ENCODE measurements around the gene HECTD1. TPM values are rescaled to one million over a fixed set of nuclear protein-coding genes. Genes with fewer than 3 reads are reported as not detected.
"Not testable (repeated sequence)": the region's sequence is repeated elsewhere in the genome, so short reads cannot be mapped to it uniquely, and the experiment has no call there.

Gene HECTD1
- total and polyA plus RNA-seq, 12 donors: 49.5 to 189 (median 151) TPM

DNA sequence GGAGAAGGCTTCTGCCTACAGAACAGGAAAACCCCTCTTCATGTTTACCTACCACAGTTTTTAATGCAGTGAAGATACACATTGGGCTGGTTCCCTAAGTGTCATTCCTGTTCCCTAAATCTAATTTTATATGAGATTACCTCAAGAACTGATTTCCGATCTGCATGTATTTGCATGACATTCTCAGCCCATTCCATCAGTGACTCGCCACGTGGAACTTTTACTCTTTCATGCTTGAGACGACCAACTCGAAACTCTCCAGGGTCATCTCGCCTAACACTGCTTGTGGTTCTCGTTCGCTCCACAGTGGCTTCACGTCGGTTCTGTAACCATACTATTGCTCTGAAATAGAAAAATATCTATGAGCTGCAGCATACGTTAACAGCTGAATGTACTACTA is 98.3 kb downstream of the HECTD1 start:
- no peak overlapping the region for H3K27ac ChIP-seq
- peaks cover 8 to 100% (median 79%) of the 10 kb centered on the region in 9 donors for H3K36me3 ChIP-seq
- H3K9me3 ChIP-seq: no peaks in the 10 kb centered on the region
- H3K4me3 ChIP-seq: no peak overlapping the region
- ATAC-seq (no peak), DNase-seq (no peak)
- H3K27me3 ChIP-seq: no peaks in the 10 kb centered on the region
- TF ChIP-seq, protein P1, sequence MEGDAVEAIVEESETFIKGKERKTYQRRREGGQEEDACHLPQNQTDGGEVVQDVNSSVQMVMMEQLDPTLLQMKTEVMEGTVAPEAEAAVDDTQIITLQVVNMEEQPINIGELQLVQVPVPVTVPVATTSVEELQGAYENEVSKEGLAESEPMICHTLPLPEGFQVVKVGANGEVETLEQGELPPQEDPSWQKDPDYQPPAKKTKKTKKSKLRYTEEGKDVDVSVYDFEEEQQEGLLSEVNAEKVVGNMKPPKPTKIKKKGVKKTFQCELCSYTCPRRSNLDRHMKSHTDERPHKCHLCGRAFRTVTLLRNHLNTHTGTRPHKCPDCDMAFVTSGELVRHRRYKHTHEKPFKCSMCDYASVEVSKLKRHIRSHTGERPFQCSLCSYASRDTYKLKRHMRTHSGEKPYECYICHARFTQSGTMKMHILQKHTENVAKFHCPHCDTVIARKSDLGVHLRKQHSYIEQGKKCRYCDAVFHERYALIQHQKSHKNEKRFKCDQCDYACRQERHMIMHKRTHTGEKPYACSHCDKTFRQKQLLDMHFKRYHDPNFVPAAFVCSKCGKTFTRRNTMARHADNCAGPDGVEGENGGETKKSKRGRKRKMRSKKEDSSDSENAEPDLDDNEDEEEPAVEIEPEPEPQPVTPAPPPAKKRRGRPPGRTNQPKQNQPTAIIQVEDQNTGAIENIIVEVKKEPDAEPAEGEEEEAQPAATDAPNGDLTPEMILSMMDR (IDR thresholded peaks at IDR 0.05): no peak
- WGBS, 2 donors: 92 to 94% methylated on average over 11 of the region's 11 CpGs
- no peaks in the 10 kb centered on the region for H3K4me1 ChIP-seq
- intact Hi-C loops (cut with DNase I): loop anchor here in 1 of 10 donors (5.0 kb wide), 1 partner anchor 33 kb away; no protein-coding TSS in a partner anchor

DNA sequence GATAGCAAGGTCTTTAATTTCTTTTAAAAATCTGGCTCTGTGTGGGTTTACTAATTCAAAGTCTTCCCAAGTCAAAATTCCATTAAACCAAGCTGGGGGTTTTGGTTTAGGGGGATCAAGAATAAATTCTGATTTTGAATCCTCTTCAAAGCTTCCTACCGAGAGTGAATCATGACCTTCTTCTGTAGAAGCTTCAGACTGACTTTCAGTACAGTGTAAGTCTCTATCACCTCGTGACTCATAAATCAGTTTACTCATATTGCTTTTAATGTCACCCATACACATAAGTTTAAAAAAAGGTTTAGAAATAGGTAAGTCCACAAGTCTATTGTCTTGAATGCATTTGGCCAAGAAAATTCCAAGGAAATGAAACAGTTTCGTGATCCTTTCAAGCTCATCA is 100.8 kb downstream of the HECTD1 start:
- Histone ChIP-seq H3K27me3 (no peaks in the 10 kb centered on the region), H3K27ac (no peak overlapping the region), H3K36me3 (peaks cover 4 to 100% (median 79%) of the 10 kb centered on the region in 9 donors), H3K4me1 (no peaks in the 10 kb centered on the region), H3K4me3 (no peak overlapping the region), H3K9me3 (peaks cover 0 to 4% (median 0%) of the 10 kb centered on the region in 11 donors)
- intact Hi-C loops (cut with DNase I): loop anchor here in 1 of 10 donors (5.0 kb wide), 1 partner anchor 36 kb away; no protein-coding TSS in a partner anchor
- TF ChIP-seq, protein P1 (IDR thresholded peaks at IDR 0.05): no peak
- no peak for DNase-seq
- WGBS, 2 donors: 91 to 92% methylated on average over 3 of the region's 3 CpGs
- ATAC-seq: no peak

DNA sequence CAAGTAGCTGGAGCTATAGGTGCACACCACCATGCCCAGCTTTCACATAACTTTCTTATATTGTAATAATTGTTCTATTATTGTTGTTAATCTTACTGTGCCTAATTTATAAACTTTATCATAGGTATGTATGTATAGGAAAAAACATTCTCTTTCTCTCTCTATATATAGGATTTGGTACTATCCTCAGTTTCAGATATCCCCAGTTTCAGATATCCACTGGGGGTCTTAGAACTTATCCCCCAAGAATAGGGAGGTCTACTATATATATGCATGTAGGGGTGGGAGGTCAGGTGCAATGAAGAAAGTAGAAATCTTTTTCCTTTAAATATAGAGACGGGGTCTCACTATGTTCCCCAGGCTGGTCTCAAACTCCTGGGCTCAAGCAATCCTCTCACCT is 110.5 kb downstream of the HECTD1 start:
- H3K4me3 ChIP-seq: no peak overlapping the region
- H3K27ac ChIP-seq: no peak overlapping the region
- no peaks in the 10 kb centered on the region for H3K9me3 ChIP-seq
- TF ChIP-seq, protein P1 (IDR thresholded peaks at IDR 0.05): no peak
- no peaks in the 10 kb centered on the region for H3K27me3 ChIP-seq
- peaks cover 0 to 61% (median 33%) of the 10 kb centered on the region in 9 donors for H3K36me3 ChIP-seq
- WGBS, 2 donors: 100% methylated on average over 1 of the region's 1 CpG
- DNase-seq: no peak
- intact Hi-C loops (cut with DNase I): no loop called here
- peaks cover 0 to 7% (median 1%) of the 10 kb centered on the region in 9 donors for H3K4me1 ChIP-seq
- peak in 1 of 8 donors; percentile 11 for ATAC-seq

- peaks cover 0 to 52% (median 26%) of the 10 kb centered on the region in 9 donors for H3K36me3 ChIP-seq
- no peak overlapping the region for H3K4me3 ChIP-seq
- H3K9me3 ChIP-seq: no peaks in the 10 kb centered on the region
- no peaks in the 10 kb centered on the region for H3K27me3 ChIP-seq
- peaks cover 0 to 15% (median 9%) of the 10 kb centered on the region in 9 donors for H3K4me1 ChIP-seq
- H3K27ac ChIP-seq: no peak overlapping the region
- ATAC-seq (peak in 1 of 8 donors; percentile 23), DNase-seq (no peak)
- 96% methylated on average over 6 of the region's 6 CpGs for WGBS, 2 donors
- intact Hi-C loops (cut with DNase I): no loop called here
- TF ChIP-seq, protein P1 (IDR thresholded peaks at IDR 0.05): no peak
These were observed 111.3 kb downstream of the HECTD1 start for GRCh38 chr14:31096255-31096654.

GRCh38 chr14:31095817-31096216 is 111.8 kb downstream of the HECTD1 start:
- ATAC-seq; H3K4me3 ChIP-seq; H3K27ac ChIP-seq; H3K9me3 ChIP-seq; intact Hi-C loops (cut with DNase I); H3K27me3 ChIP-seq; DNase-seq: not testable (repeated sequence)
- 97 to 98% methylated on average over 8 of the region's 8 CpGs for WGBS, 2 donors
- peaks cover 0 to 48% (median 21%) of the 10 kb centered on the region in 9 donors for H3K36me3 ChIP-seq
- H3K4me1 ChIP-seq: peaks cover 0 to 19% (median 13%) of the 10 kb centered on the region in 9 donors

GRCh38 chr14:31093884-31094839 is 113.4 kb downstream of the HECTD1 start:
- H3K36me3 ChIP-seq: peaks cover 0 to 31% (median 12%) of the 10 kb centered on the region in 9 donors
- 93 to 94% methylated on average over 10 of the region's 10 CpGs for WGBS, 2 donors
- H3K4me3 ChIP-seq; ATAC-seq; H3K9me3 ChIP-seq; H3K27me3 ChIP-seq; intact Hi-C loops (cut with DNase I); DNase-seq; H3K27ac ChIP-seq: not testable (repeated sequence)
- peaks cover 0 to 25% (median 19%) of the 10 kb centered on the region in 9 donors for H3K4me1 ChIP-seq

Data from heart right ventricle (tissue), 16 donors.